Suppressor macrophage treated with lipopolysaccharide for 4 hours (primary cell): Measurements from ENCODE around the gene PAX5.
"Not testable (repeated sequence)": the region's sequence is repeated elsewhere in the genome, so short reads cannot be mapped to it uniquely, and the experiment has no call there.

Experiments
- DNase-seq: peaks from one replicate; pipeline ENCODE4 v3.0.0-alpha.2; 2020

PAX5 gene

GRCh38 chr9:37033682-37034304 is at the start of gene PAX5:
Gene PAX5, minus strand, starts transcription at chr9:37034268. Its CDS starts 237 bp downstream, at chr9:37034031.
- DNase-seq = no peak

- no peak for DNase-seq
Measured at GRCh38 chr9:37083654-37084053, 49.6 kb upstream of the PAX5 start.

GRCh38 chr9:37082214-37082765 is 48.2 kb upstream of the PAX5 start:
- no peak for DNase-seq

GRCh38 chr9:37081507-37081906 is 47.4 kb upstream of the PAX5 start:
- not testable (repeated sequence) for DNase-seq

- DNase-seq = peak; percentile 37
Measured at GRCh38 chr9:37080165-37080628, 46.1 kb upstream of the PAX5 start.

GRCh38 chr9:37079370-37080164 is 45.5 kb upstream of the PAX5 start:
- peak; percentile 98 for DNase-seq

GRCh38 chr9:37074790-37075189 is 40.7 kb upstream of the PAX5 start:
- not testable (repeated sequence) for DNase-seq

- no peak for DNase-seq
Measured at GRCh38 chr9:37066139-37066725, 32.2 kb upstream of the PAX5 start.

GRCh38 chr9:37062336-37062735 is 28.3 kb upstream of the PAX5 start:
- DNase-seq = peak; percentile 45

GRCh38 chr9:37061768-37062167 is 27.7 kb upstream of the PAX5 start:
- DNase-seq = peak; percentile 77

GRCh38 chr9:37060833-37061232 is 26.8 kb upstream of the PAX5 start:
- no peak for DNase-seq

GRCh38 chr9:37056046-37056920 is 22.2 kb upstream of the PAX5 start:
- no peak for DNase-seq

- DNase-seq = not testable (repeated sequence)
Measured at GRCh38 chr9:37054363-37054720, 20.3 kb upstream of the PAX5 start.

- DNase-seq = no peak
Measured at GRCh38 chr9:37053684-37054362, 19.8 kb upstream of the PAX5 start.

- DNase-seq = no peak
Measured at GRCh38 chr9:37046683-37047082, 12.6 kb upstream of the PAX5 start.

- no peak for DNase-seq
Measured at GRCh38 chr9:37042421-37042820, 8.4 kb upstream of the PAX5 start.

GRCh38 chr9:37040508-37041127 is 6.5 kb upstream of the PAX5 start:
- DNase-seq = no peak

GRCh38 chr9:37038943-37039464 is 4.9 kb upstream of the PAX5 start:
- no peak for DNase-seq

GRCh38 chr9:37038302-37038942 is 4.4 kb upstream of the PAX5 start:
- no peak for DNase-seq

GRCh38 chr9:37037503-37038301 is 3.6 kb upstream of the PAX5 start:
- DNase-seq = no peak
